GM23338 (cell line): ENCODE results near the gene SUPT3H. TPM values are rescaled to one million over a fixed set of nuclear protein-coding genes. Genes with fewer than 3 reads are reported as not detected.

Experiments
- ATAC-seq: fragments of 200-7000 bp; cut with Tn5 transposase; 3 replicates; pipeline ENCODE4 v1.9.1; 2020
- DNase-seq: peaks from one replicate; pipeline ENCODE4 v3.0.0-alpha.2; 2015; ENCODE audit warnings: low spot score
- H2AFZ ChIP-seq: fragments of 200-600 bp; sonication (generic); 2 replicates; pipeline ENCODE4 v1.8.0; 2016; ENCODE audit warnings: antibody characterized with exemption, mild to moderate bottlenecking, moderate library complexity
- H3F3A ChIP-seq: fragments of 200-600 bp; sonication (generic); replicated peaks from 2 replicates; pipeline ENCODE4 v1.8.0; 2017; ENCODE audit warnings: antibody characterized with exemption, mixed run types, low read depth
- H3K27ac ChIP-seq: fragments of 200-600 bp; sonication (generic); 2 replicates; pipeline ENCODE4 v1.6.1; 2016; ENCODE audit warnings: low read depth
- H3K27me3 ChIP-seq: fragments of 200-600 bp; sonication (generic); 2 replicates; pipeline ENCODE4 v1.8.0; 2016; ENCODE audit warnings: mild to moderate bottlenecking, mixed run types, moderate library complexity; ENCODE audit not compliant: insufficient read depth
- H3K36me3 ChIP-seq: fragments of 200-600 bp; sonication (generic); 2 replicates; pipeline ENCODE4 v1.8.0; 2016; ENCODE audit warnings: mild to moderate bottlenecking; ENCODE audit not compliant: insufficient read depth
- H3K4me1 ChIP-seq: fragments of 200-600 bp; sonication (generic); 2 replicates; pipeline ENCODE4 v1.8.0; 2016; ENCODE audit warnings: mild to moderate bottlenecking, moderate library complexity; ENCODE audit not compliant: insufficient read depth
- H3K4me2 ChIP-seq: fragments of 200-600 bp; sonication (generic); 2 replicates; pipeline ENCODE4 v1.7.1; 2017; ENCODE audit warnings: mixed run types
- H3K4me3 ChIP-seq: fragments of 200-600 bp; sonication (generic); 2 replicates; pipeline ENCODE4 v1.6.1; 2016; ENCODE audit warnings: mixed run types
- H3K79me2 ChIP-seq: fragments of 200-600 bp; sonication (generic); replicated peaks from 2 replicates; pipeline ENCODE4 v1.8.0; 2017; ENCODE audit warnings: mild to moderate bottlenecking; ENCODE audit not compliant: insufficient read depth
- H3K9me2 ChIP-seq: fragments of 200-600 bp; sonication (generic); 2 replicates; pipeline ENCODE4 v1.8.0; 2017; ENCODE audit not compliant: insufficient read depth
- H4K20me1 ChIP-seq: fragments of 200-600 bp; sonication (generic); replicated peaks from 2 replicates; pipeline ENCODE4 v1.8.0; 2017; ENCODE audit warnings: mild to moderate bottlenecking; ENCODE audit not compliant: insufficient read depth
- H3K27ac Mint-ChIP-seq: 2 replicates; pipeline ENCODE4 v1.8.0; 2020; ENCODE audit warnings: inconsistent platforms, mild to moderate bottlenecking, moderate library complexity, mixed read lengths
- H3K27me3 Mint-ChIP-seq: 3 replicates; pipeline ENCODE4 v1.8.0; 2022; ENCODE audit warnings: low read depth, mild to moderate bottlenecking, moderate library complexity, mixed read lengths, inconsistent platforms; ENCODE audit not compliant: insufficient read depth, poor library complexity
- H3K36me3 Mint-ChIP-seq: 3 replicates; pipeline ENCODE4 v1.8.0; 2021; ENCODE audit warnings: low read depth, mild to moderate bottlenecking, inconsistent platforms, moderate library complexity, mixed read lengths
- H3K4me1 Mint-ChIP-seq: 3 replicates; pipeline ENCODE4 v1.8.0; 2020; ENCODE audit warnings: mild to moderate bottlenecking, inconsistent platforms, mixed read lengths
- H3K4me3 Mint-ChIP-seq: 3 replicates; pipeline ENCODE4 v1.8.0; 2021; ENCODE audit warnings: moderate library complexity, mild to moderate bottlenecking, inconsistent platforms, mixed read lengths
- H3K9me3 Mint-ChIP-seq: 3 replicates; pipeline ENCODE4 v1.8.0; 2020; ENCODE audit warnings: moderate library complexity, mild to moderate bottlenecking, inconsistent platforms, mixed read lengths
- CREB1 ChIP-seq: fragments of 250-450 bp; sonication (Bioruptor Pico); IDR thresholded peaks from 2 replicates; pipeline ENCODE4 v1.5.0; 2020; ENCODE audit warnings: low read depth, mild to moderate bottlenecking, moderate library complexity
- ETS1 ChIP-seq: IDR thresholded peaks from 2 replicates; pipeline ENCODE4 v1.6.1; 2016; ENCODE audit warnings: antibody characterized with exemption
- EZH2 ChIP-seq: fragments of 200-600 bp; sonication (generic); IDR thresholded peaks from one replicate; pipeline ENCODE4 v1.8.0; 2017; ENCODE audit warnings: antibody characterized with exemption, mild to moderate bottlenecking, low read depth; ENCODE audit not compliant: unreplicated experiment
- EZH2phosphoT487 ChIP-seq: fragments of 200-600 bp; sonication (generic); IDR thresholded peaks from one replicate; pipeline ENCODE4 v1.8.1; 2018; ENCODE audit warnings: antibody characterized with exemption; ENCODE audit not compliant: unreplicated experiment
- JUNB ChIP-seq: IDR thresholded peaks from one replicate; pipeline ENCODE4 v1.6.1; 2016; ENCODE audit warnings: antibody characterized with exemption; ENCODE audit not compliant: unreplicated experiment
- NANOG ChIP-seq: IDR thresholded peaks from 2 replicates; pipeline ENCODE4 v1.6.1; 2016; ENCODE audit warnings: antibody characterized with exemption, borderline replicate concordance
- REST ChIP-seq: IDR thresholded peaks from one replicate; pipeline ENCODE4 v1.6.1; 2018; ENCODE audit warnings: antibody characterized with exemption; ENCODE audit not compliant: unreplicated experiment
- ZNF114 ChIP-seq: fragments of 250-450 bp; sonication (Bioruptor Pico); IDR thresholded peaks from 2 replicates; pipeline ENCODE4 v1.5.0; 2020; ENCODE audit warnings: mild to moderate bottlenecking, moderate library complexity
- ZNF462 ChIP-seq: fragments of 250-450 bp; sonication (Bioruptor Pico); IDR thresholded peaks from 2 replicates; pipeline ENCODE4 v1.5.0; 2020; ENCODE audit warnings: mild to moderate bottlenecking, moderate library complexity
- polyA plus RNA-seq: library from polyadenylated mRNA; unstranded; fragments of >200 nt; fragmentation: Nextera tagmentation; extraction: Ambion mirVana; gene quantifications from 2 replicates; pipeline ENCODE4 v1.2.1, GENCODE V29; 2016
- total RNA-seq: library from RNA; depleted of rRNA; stranded (reverse); fragments of >200 nt; shearing (Covaris generic); gene quantifications from 2 replicates; pipeline ENCODE4 v1.2.3, GENCODE V29; 2014

The SUPT3H gene
- total and polyA plus RNA-seq, 2 experiments from 2014 or later, result 11.4 to 30.1 TPM

- Histone ChIP-seq H3K79me2 (no peaks in the 10 kb centered on the region), H3F3A (no peaks in the 10 kb centered on the region), H3K4me2 (no peak overlapping the region), H3K27ac (no peak overlapping the region), H4K20me1 (no peaks in the 10 kb centered on the region), H2AFZ (peak overlapping the region; percentile 47; the same call in 1 of the 2 replicates), H3K9me2 (0 out of 2 replicates have a peak, but pooled peaks cover 6% of the 10 kb centered on the region), H3K36me3 (no peaks in the 10 kb centered on the region), H3K4me3 (no peak overlapping the region), H3K4me1 (no peaks in the 10 kb centered on the region), H3K27me3 (no peaks in the 10 kb centered on the region)
- Mint-ChIP-seq H3K27me3 (peaks cover 3% of the 10 kb centered on the region), H3K9me3 (no peaks in the 10 kb centered on the region; the same call in 2 of the 3 replicates), H3K4me1 (no peaks in the 10 kb centered on the region), H3K27ac (no peak overlapping the region), H3K36me3 (no peaks in the 10 kb centered on the region; the same call in 2 of the 3 replicates), H3K4me3 (no peak overlapping the region)
- DNase-seq (no peak), ATAC-seq (no peak)
- no peak for TF ChIP-seq ZNF462
- TF ChIP-seq NANOG, result no peak
- TF ChIP-seq ETS1, result no peak
- no peak for TF ChIP-seq JUNB
- no peak for TF ChIP-seq EZH2
- TF ChIP-seq REST, result no peak
- no peak for TF ChIP-seq EZH2phosphoT487
- TF ChIP-seq CREB1, result no peak
- no peak for TF ChIP-seq ZNF114 (CRISPR knock-in tag)
Measured at GRCh38 chr6:44787254-44787834, 590.4 kb downstream of the SUPT3H start.
